Measurements from ENCODE around the gene CRACR2A. TPM values are rescaled to one million over a fixed set of nuclear protein-coding genes. Genes with fewer than 3 reads are reported as not detected.
A peak's percentile ranks its signal among the peaks of the same experiment; 100 is the strongest.

Gene CRACR2A
- total RNA-seq, 1 donor from 2014 or later, result 30.0 TPM

- Mint-ChIP-seq H3K27ac (peak overlapping the region; percentile 95), H3K4me3 (peak overlapping the region; percentile 83), H3K27me3 (ENCODE audit: insufficient read depth) (no peaks in the 10 kb centered on the region), H3K9me3 (peaks cover 20% of the 10 kb centered on the region), H3K4me1 (ENCODE audit: low read depth) (peaks cover 46% of the 10 kb centered on the region), H3K36me3 (ENCODE audit: low read depth) (peaks cover 58% of the 10 kb centered on the region)
- peak; percentile 69 for DNase-seq (ENCODE audit: low spot score)
- intact Hi-C loops (cut with micrococcal nuclease), result loop anchor here (1.0 to 10.0 kb wide), 6 partner anchors 16 to 807 kb away; partner anchors contain the start of genes CCND2, PARP11 and RAD51AP1
These were observed 24.9 kb downstream of the CRACR2A start for GRCh38 chr12:3727877-3728632.

DNA sequence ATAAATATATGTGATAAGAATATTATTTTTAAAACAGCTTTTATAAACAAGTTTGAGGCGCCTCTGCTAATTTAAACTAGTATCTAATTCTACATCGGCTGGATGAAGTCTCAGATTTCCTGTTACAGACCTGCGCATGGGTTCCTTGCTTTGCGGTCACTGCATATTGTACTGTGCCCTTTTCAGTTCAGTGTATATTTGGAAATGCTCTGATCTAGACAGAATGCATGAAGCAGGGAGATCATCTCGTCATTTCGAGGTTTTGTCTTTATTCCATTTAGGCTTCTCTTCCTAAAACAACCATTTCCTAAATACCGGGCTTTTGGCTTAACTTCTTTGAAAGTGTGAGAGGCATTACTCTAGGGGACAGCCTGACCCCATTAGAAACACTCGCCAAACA, 25.6 kb downstream of the CRACR2A start:
- peak overlapping the region; percentile 74 for H3K27ac Mint-ChIP-seq
- intact Hi-C loops (cut with micrococcal nuclease), result loop anchor here (5.0 to 10.0 kb wide), 2 partner anchors 145 to 807 kb away; partner anchors contain the start of genes PARP11 and RAD51AP1
- no peaks in the 10 kb centered on the region for H3K27me3 Mint-ChIP-seq (ENCODE audit: insufficient read depth)
- H3K9me3 Mint-ChIP-seq, result peaks cover 27% of the 10 kb centered on the region
- peaks cover 62% of the 10 kb centered on the region for H3K36me3 Mint-ChIP-seq (ENCODE audit: low read depth)
- H3K4me3 Mint-ChIP-seq, result peak overlapping the region; percentile 42
- no peak for DNase-seq (ENCODE audit: low spot score)
- H3K4me1 Mint-ChIP-seq (ENCODE audit: low read depth), result peaks cover 46% of the 10 kb centered on the region

- no peak for DNase-seq (ENCODE audit: low spot score)
- Mint-ChIP-seq H3K4me3 (peak overlapping the region; percentile 11), H3K27me3 (ENCODE audit: insufficient read depth) (no peaks in the 10 kb centered on the region), H3K4me1 (ENCODE audit: low read depth) (peaks cover 46% of the 10 kb centered on the region), H3K27ac (peak overlapping the region; percentile 75), H3K36me3 (ENCODE audit: low read depth) (peaks cover 65% of the 10 kb centered on the region), H3K9me3 (peaks cover 36% of the 10 kb centered on the region)
- intact Hi-C loops (cut with micrococcal nuclease), result loop anchor here (5.0 to 10.0 kb wide), 2 partner anchors 146 to 808 kb away; partner anchors contain the start of genes PARP11 and RAD51AP1
These were observed 26.5 kb downstream of the CRACR2A start for GRCh38 chr12:3726456-3726855.

DNA sequence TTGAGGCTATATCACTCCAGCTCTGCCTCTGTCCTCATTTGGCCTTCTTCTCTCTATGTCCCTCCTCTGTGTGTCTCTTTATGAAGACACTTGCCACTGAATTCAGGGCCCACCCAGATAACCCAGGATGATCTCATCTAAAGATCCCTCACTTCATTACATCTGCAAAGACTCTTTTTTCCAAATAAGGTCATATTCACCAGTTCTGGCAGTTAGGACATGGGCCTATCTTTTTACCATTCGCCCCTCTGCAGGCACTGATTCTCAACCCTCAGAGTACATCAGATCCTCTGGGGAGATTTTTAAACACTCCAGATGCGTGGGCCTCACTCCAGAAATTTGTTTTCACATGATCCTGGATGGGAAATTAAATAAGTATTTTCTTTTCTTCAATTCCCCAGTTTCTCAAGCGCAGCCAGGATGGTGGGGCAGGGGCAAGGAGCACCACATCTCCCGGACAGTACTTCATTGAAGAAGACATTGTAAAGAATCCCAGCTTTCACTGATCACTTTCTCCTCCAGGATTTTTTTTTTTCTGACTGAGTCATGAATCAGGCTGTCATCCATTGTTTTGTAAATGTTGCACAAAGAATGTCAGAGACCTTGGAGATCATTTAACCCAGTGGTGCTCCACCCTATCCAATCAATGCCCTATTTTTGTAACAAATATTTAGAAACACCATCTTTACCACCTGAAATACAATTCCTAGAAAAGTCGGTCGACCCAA, 27.4 kb downstream of the CRACR2A start:
- H3K36me3 Mint-ChIP-seq (ENCODE audit: low read depth), result peaks cover 67% of the 10 kb centered on the region
- H3K27me3 Mint-ChIP-seq (ENCODE audit: insufficient read depth), result no peaks in the 10 kb centered on the region
- H3K4me1 Mint-ChIP-seq (ENCODE audit: low read depth), result peaks cover 44% of the 10 kb centered on the region
- no peak overlapping the region for H3K4me3 Mint-ChIP-seq
- peaks cover 42% of the 10 kb centered on the region for H3K9me3 Mint-ChIP-seq
- no peak overlapping the region for H3K27ac Mint-ChIP-seq
- intact Hi-C loops (cut with micrococcal nuclease), result loop anchor here (5.0 to 10.0 kb wide), 2 partner anchors 147 to 809 kb away; partner anchors contain the start of genes PARP11 and RAD51AP1
- no peak for DNase-seq (ENCODE audit: low spot score)

DNA sequence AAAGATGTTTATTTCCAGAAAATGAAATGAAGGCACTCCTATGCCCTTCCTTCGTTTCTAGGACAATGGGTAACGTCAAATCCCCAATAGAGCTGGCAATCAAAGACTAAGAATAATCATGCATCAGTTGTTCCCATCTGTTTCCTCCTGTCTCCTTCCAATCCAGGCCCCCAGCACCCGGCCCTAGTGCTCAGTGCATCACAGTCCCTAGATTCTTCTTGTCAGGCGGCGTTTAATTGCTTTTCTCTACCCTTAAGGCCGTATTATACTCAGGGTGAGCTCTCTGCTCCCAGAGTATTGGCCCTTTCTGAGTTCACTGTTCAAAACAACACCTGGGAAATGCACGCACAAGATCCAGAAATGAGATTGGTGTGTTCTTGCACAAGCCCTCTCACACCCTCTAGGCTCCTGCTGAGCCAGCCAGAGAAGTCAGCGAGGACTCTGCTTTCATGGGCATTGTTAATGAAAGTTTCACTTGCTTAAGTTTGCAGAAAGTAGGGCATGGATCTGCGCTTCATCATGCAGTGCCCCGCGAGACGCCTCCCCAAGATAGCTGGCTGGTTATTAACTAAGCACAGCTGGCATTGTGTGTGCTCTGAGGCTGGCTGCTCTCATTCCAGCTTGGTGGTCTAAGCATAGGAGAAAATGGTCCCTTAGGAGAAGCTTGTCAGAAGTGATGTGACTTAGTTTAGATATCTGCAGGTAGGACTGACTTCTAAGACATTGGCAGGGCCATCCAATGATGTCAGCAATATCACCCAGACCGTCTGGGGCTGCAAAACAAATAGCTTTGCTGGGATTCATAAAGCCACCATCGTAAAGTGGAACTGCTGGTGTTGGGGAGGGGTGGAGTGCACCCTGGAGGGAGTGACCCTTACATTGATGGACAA, 28.7 kb downstream of the CRACR2A start:
- Mint-ChIP-seq H3K36me3 (ENCODE audit: low read depth) (peaks cover 63% of the 10 kb centered on the region), H3K4me3 (no peak overlapping the region), H3K27ac (no peak overlapping the region), H3K4me1 (ENCODE audit: low read depth) (peaks cover 32% of the 10 kb centered on the region), H3K9me3 (peaks cover 47% of the 10 kb centered on the region), H3K27me3 (ENCODE audit: insufficient read depth) (no peaks in the 10 kb centered on the region)
- DNase-seq (ENCODE audit: low spot score), result no peak
- intact Hi-C loops (cut with micrococcal nuclease), result loop anchor here (10.0 kb wide), 1 partner anchor 811 kb away; the partner anchor contains the start of gene RAD51AP1

DNA sequence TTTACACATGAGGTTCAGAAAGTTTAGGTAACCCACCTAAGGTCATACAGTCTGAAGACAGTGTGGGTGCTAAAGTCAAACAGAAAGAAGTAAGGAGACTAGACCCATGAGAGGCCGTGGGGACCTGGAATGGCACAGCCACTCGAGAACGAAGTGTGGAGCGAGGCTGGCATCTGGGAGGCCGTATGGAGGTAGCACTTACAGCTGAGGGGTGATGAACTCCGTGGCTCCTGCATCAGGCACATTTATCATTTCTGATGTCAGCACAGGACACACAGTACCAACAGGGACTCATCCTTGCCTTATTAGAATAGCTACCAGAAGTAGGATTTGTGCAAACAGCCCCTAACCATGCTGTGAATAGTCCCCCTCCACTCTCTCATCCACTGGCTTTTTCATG, 30.5 kb downstream of the CRACR2A start:
- no peak for DNase-seq (ENCODE audit: low spot score)
- Mint-ChIP-seq H3K36me3 (ENCODE audit: low read depth) (peaks cover 65% of the 10 kb centered on the region), H3K27ac (no peak overlapping the region), H3K4me1 (ENCODE audit: low read depth) (peaks cover 14% of the 10 kb centered on the region), H3K9me3 (peaks cover 54% of the 10 kb centered on the region), H3K4me3 (no peak overlapping the region), H3K27me3 (ENCODE audit: insufficient read depth) (no peaks in the 10 kb centered on the region)
- intact Hi-C loops (cut with micrococcal nuclease), result loop anchor here (10.0 kb wide), 1 partner anchor 812 kb away; the partner anchor contains the start of gene RAD51AP1

DNA sequence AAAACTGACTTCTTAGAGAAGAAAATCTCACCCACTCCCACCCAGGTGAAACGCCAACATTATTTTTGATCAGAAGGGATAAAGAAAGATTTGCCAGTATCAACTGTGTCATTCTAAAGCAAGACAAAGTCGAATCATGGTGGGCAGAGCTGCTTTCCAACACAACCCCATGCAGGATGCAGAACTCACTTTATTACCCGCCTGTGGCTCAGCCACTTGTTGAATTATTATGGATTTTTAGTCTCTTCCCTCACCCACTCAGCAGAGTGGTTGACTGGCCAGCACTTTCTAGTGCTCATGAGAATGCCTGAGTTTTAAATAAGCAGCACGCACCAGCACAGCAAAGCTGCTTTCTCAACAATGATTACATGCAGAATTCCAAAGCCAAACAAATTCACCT, 32.1 kb downstream of the CRACR2A start:
- Mint-ChIP-seq H3K27ac (no peak overlapping the region), H3K9me3 (peaks cover 54% of the 10 kb centered on the region), H3K4me1 (ENCODE audit: low read depth) (no peaks in the 10 kb centered on the region), H3K27me3 (ENCODE audit: insufficient read depth) (no peaks in the 10 kb centered on the region), H3K4me3 (no peak overlapping the region), H3K36me3 (ENCODE audit: low read depth) (peaks cover 66% of the 10 kb centered on the region)
- DNase-seq (ENCODE audit: low spot score), result no peak
- intact Hi-C loops (cut with micrococcal nuclease), result loop anchor here (10.0 kb wide), 1 partner anchor 814 kb away; the partner anchor contains the start of gene RAD51AP1

GRCh38 chr12:3718100-3718499, 34.8 kb downstream of the CRACR2A start:
- no peak overlapping the region for H3K27ac Mint-ChIP-seq
- DNase-seq (ENCODE audit: low spot score), result no peak
- H3K4me1 Mint-ChIP-seq (ENCODE audit: low read depth), result peaks cover 6% of the 10 kb centered on the region
- intact Hi-C loops (cut with micrococcal nuclease), result loop anchor here (5.0 kb wide), 1 partner anchor 34 kb away; the partner anchor contains the start of gene CRACR2A
- no peaks in the 10 kb centered on the region for H3K27me3 Mint-ChIP-seq (ENCODE audit: insufficient read depth)
- no peak overlapping the region for H3K4me3 Mint-ChIP-seq
- peaks cover 34% of the 10 kb centered on the region for H3K9me3 Mint-ChIP-seq
- peaks cover 45% of the 10 kb centered on the region for H3K36me3 Mint-ChIP-seq (ENCODE audit: low read depth)

GRCh38 chr12:3717283-3717898, 35.5 kb downstream of the CRACR2A start:
- no peak for DNase-seq (ENCODE audit: low spot score)
- peaks cover 27% of the 10 kb centered on the region for H3K9me3 Mint-ChIP-seq
- H3K4me1 Mint-ChIP-seq (ENCODE audit: low read depth), result peaks cover 6% of the 10 kb centered on the region
- no peak overlapping the region for H3K27ac Mint-ChIP-seq
- peaks cover 41% of the 10 kb centered on the region for H3K36me3 Mint-ChIP-seq (ENCODE audit: low read depth)
- no peak overlapping the region for H3K4me3 Mint-ChIP-seq
- H3K27me3 Mint-ChIP-seq (ENCODE audit: insufficient read depth), result no peaks in the 10 kb centered on the region
- intact Hi-C loops (cut with micrococcal nuclease), result loop anchor here (5.0 kb wide), 1 partner anchor 35 kb away; the partner anchor contains the start of gene CRACR2A

DNA sequence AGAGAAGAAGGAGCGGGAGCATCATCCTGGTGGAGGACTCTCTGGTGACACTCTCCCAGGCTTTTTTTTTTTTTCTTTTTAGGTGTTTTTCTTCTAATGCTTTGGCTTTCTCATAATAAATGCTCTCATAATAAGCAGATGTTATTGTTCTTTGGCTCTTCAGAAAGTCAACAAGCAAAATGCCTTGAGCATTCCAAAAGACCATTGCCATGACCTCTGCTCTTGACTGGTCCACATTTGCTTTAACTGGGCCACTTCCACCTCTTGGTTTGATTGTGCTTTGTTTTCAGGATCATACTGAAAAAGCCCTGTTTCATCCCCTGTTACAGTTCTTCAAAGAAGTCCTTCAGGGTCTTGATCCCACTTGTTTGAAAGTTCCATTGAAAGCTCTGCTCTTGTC, 36.9 kb downstream of the CRACR2A start:
- H3K4me1 Mint-ChIP-seq (ENCODE audit: low read depth), result peaks cover 6% of the 10 kb centered on the region

DNA sequence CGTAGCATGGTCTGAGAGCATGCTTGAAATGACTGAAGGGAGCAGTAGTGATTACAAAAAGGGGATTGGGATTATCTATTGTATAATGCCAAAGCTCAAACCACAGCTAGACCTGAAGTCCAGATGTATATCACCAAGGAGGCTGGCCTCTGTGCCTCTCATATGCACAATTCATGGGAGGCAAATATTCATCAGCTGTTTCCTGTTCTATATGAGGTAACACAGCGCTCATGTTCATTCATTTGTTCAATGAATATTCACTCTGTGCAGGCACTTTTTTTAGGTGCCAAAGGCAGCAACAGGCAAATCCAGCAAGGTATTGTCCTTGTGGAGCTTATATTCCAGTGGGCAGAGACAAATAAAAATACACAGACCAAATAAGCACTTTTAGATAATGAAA, 39.0 kb downstream of the CRACR2A start:
- Mint-ChIP-seq H3K27ac (no peak overlapping the region), H3K36me3 (ENCODE audit: low read depth) (peaks cover 38% of the 10 kb centered on the region), H3K27me3 (ENCODE audit: insufficient read depth) (no peaks in the 10 kb centered on the region), H3K4me3 (no peak overlapping the region), H3K9me3 (peaks cover 5% of the 10 kb centered on the region), H3K4me1 (ENCODE audit: low read depth) (peaks cover 12% of the 10 kb centered on the region)
- DNase-seq (ENCODE audit: low spot score), result no peak
- intact Hi-C loops (cut with micrococcal nuclease), result no loop called here

More for the DNA sequence above, 36.9 kb downstream of the CRACR2A start:
- Mint-ChIP-seq H3K27me3 (ENCODE audit: insufficient read depth) (no peaks in the 10 kb centered on the region), H3K9me3 (peaks cover 13% of the 10 kb centered on the region), H3K27ac (no peak overlapping the region), H3K4me3 (no peak overlapping the region), H3K36me3 (ENCODE audit: low read depth) (peaks cover 42% of the 10 kb centered on the region)
- DNase-seq (ENCODE audit: low spot score), result no peak
- intact Hi-C loops (cut with micrococcal nuclease), result loop anchor here (5.0 kb wide), 1 partner anchor 36 kb away; the partner anchor contains the start of gene CRACR2A

DNA sequence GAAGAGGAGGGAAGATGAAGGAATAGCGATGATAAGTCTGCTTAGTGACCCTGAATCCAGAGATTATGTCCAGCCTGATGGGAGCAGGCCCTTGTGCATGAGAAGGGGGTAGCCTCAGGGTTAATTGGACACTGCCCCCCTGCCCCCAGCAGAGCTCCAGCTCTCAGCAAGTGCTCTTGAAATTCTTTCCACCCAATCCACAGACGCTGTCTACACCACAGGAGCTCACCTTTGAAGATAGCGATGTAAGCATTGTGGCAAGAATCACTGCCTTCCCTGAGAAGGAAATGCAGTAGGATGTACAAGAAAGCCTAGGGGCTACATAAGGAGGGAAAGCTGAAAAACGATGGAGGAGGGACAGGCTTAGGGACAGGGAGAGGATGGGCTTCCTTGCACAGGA, 39.4 kb downstream of the CRACR2A start:
- Mint-ChIP-seq H3K27ac (no peak overlapping the region), H3K4me1 (ENCODE audit: low read depth) (peaks cover 12% of the 10 kb centered on the region), H3K36me3 (ENCODE audit: low read depth) (peaks cover 37% of the 10 kb centered on the region), H3K4me3 (no peak overlapping the region), H3K9me3 (peaks cover under 1% of the 10 kb centered on the region), H3K27me3 (ENCODE audit: insufficient read depth) (no peaks in the 10 kb centered on the region)
- no peak for DNase-seq (ENCODE audit: low spot score)
- intact Hi-C loops (cut with micrococcal nuclease), result no loop called here

Measured in activated T-helper 1 cell treated with anti-CD3 and anti-CD28 coated beads, Interleukin-12 subunit alpha, Interleukin-12 subunit beta, Interleukin-2, Interleukin-4 antibody, amounts not matched to agents 30 ng/mL and 10 ng/mL and 1 ng/mL, durations not matched to agents 14 hours and 24 hours and 36 hours (primary cell).